HepG2 (cell line): ENCODE results near the gene CAPN9. TPM values are rescaled to one million over a fixed set of nuclear protein-coding genes. Genes with fewer than 3 reads are reported as not detected.

Experiments used
- ATAC-seq: fragments of 200-7000 bp; cut with Tn5 transposase; 3 replicates; pipeline ENCODE4 v1.9.1; 2020; ENCODE audit warnings: mild to moderate bottlenecking, moderate library complexity
- BruUV-seq: library from RNA; stranded (reverse); fragments of 400-500 nt; replicated peaks from 2 replicates; lab custom pipeline; 2021; lab: Mats Ljungman, UMichigan
- CTCF ChIA-PET: fragments of 300-600 bp; formaldehyde crosslinking; extraction: SDS; loops from one replicate; lab custom pipeline; 2021; ENCODE audit warnings: low total read pairs, inconsistent platforms, low intra/inter-chr PET ratio; lab: Yijun Ruan, JAX
- POLR2A ChIA-PET: fragments of 350-600 bp; sonication (Branson Sonifier 250); formaldehyde crosslinking; loops from one replicate; lab custom pipeline; 2020; ENCODE audit warnings: antibody characterized with exemption, inconsistent platforms; lab: Yijun Ruan, JAX
- DNase-seq: peaks from one replicate; pipeline ENCODE4 v3.0.0-alpha.2; 2015; ENCODE audit warnings: low spot score
- FAIRE-seq: peaks from 3 replicates; lab custom pipeline; 2011; peaks lifted over from hg19 to GRCh38; lab: Jason Lieb, UNC
- H2AFZ ChIP-seq: one replicate; pipeline ENCODE4 v1.6.1; 2011; ENCODE audit warnings: low read length, inconsistent platforms
- H3K27ac ChIP-seq: fragments of 300-600 bp; 3 replicates; pipeline ENCODE4 v1.8.0; 2011; ENCODE audit warnings: mixed run types, mild to moderate bottlenecking, mixed read lengths, low read length, inconsistent platforms; ENCODE audit not compliant: insufficient read depth; ENCODE audit errors: extremely low read length
- H3K27me3 ChIP-seq, 2 experiments: fragments of 200-600 bp in 1 of 2; 2 replicates in 1 of 2; 3 replicates in 1 of 2; pipeline versions ENCODE4 v1.6.0 to v1.8.0; 2011; ENCODE audit warnings: low read length in 2 of 2, mild to moderate bottlenecking in 2 of 2, moderate library complexity in 2 of 2, inconsistent platforms in 1 of 2; ENCODE audit not compliant: insufficient read depth in 2 of 2, control insufficient read depth in 1 of 2
- H3K36me3 ChIP-seq, 2 experiments: fragments of 200-600 bp in 1 of 2; replicated peaks in 1 of 2; 2 replicates in 1 of 2; 3 replicates in 1 of 2; pipeline versions ENCODE4 v1.5.1 to v1.8.0; 2011; ENCODE audit warnings: low read length in 2 of 2, inconsistent platforms in 1 of 2; ENCODE audit not compliant: insufficient read depth in 2 of 2, control insufficient read depth in 1 of 2
- H3K4me1 ChIP-seq: 2 replicates; pipeline ENCODE4 v1.5.1; 2012; ENCODE audit warnings: low read length, inconsistent platforms; ENCODE audit not compliant: insufficient read depth
- H3K4me2 ChIP-seq: 2 replicates; pipeline ENCODE4 v1.6.0; 2011; ENCODE audit warnings: low read depth, low read length, inconsistent platforms
- H3K4me3 ChIP-seq, 3 experiments: fragments of 200-600 bp in 1 of 3; sonication (generic), shearing (Covaris generic) in 1 of 3; replicated peaks in 1 of 3; 2 replicates each; pipeline ENCODE4 v1.5.1; 2011 to 2016; ENCODE audit warnings: low read length in 3 of 3, inconsistent platforms in 2 of 3, low read depth in 2 of 3, mild to moderate bottlenecking in 2 of 3, control low read depth in 1 of 3, mixed read lengths in 1 of 3; ENCODE audit not compliant: insufficient read depth in 1 of 3
- H3K79me2 ChIP-seq: one replicate; pipeline ENCODE4 v1.6.1; 2011; ENCODE audit warnings: low read length, inconsistent platforms; ENCODE audit not compliant: insufficient read depth
- H3K9ac ChIP-seq: 2 replicates; pipeline ENCODE4 v1.6.0; 2011; ENCODE audit warnings: mild to moderate bottlenecking, low read depth, low read length, inconsistent platforms; ENCODE audit not compliant: insufficient read depth
- H3K9me3 ChIP-seq: 2 replicates; pipeline ENCODE4 v1.5.1; 2012; ENCODE audit warnings: mild to moderate bottlenecking, low read length
- H4K20me1 ChIP-seq: 2 replicates; pipeline ENCODE4 v1.6.0; 2011; ENCODE audit warnings: inconsistent platforms, mild to moderate bottlenecking, low read length, moderate library complexity; ENCODE audit not compliant: insufficient read depth
- HDAC1 ChIP-seq: sonication (generic); formaldehyde crosslinking; IDR thresholded peaks from 2 replicates; pipeline ENCODE4 v1.5.1; 2020; ENCODE audit warnings: mild to moderate bottlenecking, missing genetic modification reagents
- NFIB ChIP-seq: sonication (generic); formaldehyde crosslinking; IDR thresholded peaks from 2 replicates; pipeline ENCODE4 v1.9.0; 2021; ENCODE audit warnings: missing genetic modification reagents, mild to moderate bottlenecking, borderline replicate concordance
- RBFOX2 ChIP-seq: fragments of 200-400 bp; formaldehyde crosslinking; IDR thresholded peaks from 2 replicates; pipeline ENCODE4 v1.6.1; 2017; ENCODE audit warnings: low read depth, mild to moderate bottlenecking, low read length
- RBM22 ChIP-seq: fragments of 200-400 bp; formaldehyde crosslinking; optimal IDR thresholded peaks from 2 replicates; pipeline ENCODE3; 2017; ENCODE audit warnings: mild to moderate bottlenecking, low read length, moderate library complexity
- STAG1 ChIP-seq: sonication (generic); formaldehyde crosslinking; IDR thresholded peaks from 2 replicates; pipeline ENCODE4 v1.4.0; 2020; ENCODE audit warnings: missing genetic modification reagents
- ZBTB1 ChIP-seq: sonication (generic); formaldehyde crosslinking; IDR thresholded peaks from 2 replicates; pipeline ENCODE4 v1.4.0; 2020; ENCODE audit warnings: missing genetic modification reagents, borderline replicate concordance
- ZNF253 ChIP-seq: sonication (generic); formaldehyde crosslinking; IDR thresholded peaks from 2 replicates; pipeline ENCODE4 v1.8.0; 2022; ENCODE audit warnings: mild to moderate bottlenecking, missing genetic modification reagents, borderline replicate concordance
- ZNF44 ChIP-seq: sonication (generic); formaldehyde crosslinking; IDR thresholded peaks from 2 replicates; pipeline ENCODE4 v1.5.1; 2020; ENCODE audit warnings: mild to moderate bottlenecking, missing genetic modification reagents
- ZNF546 ChIP-seq: sonication (generic); formaldehyde crosslinking; conservative IDR thresholded peaks from 2 replicates; pipeline ENCODE4 v1.8.1; 2023; ENCODE audit warnings: mild to moderate bottlenecking, missing genetic modification reagents
- ZNF891 ChIP-seq: sonication (generic); formaldehyde crosslinking; IDR thresholded peaks from 2 replicates; pipeline ENCODE4 v1.5.0; 2020; ENCODE audit warnings: mild to moderate bottlenecking, missing genetic modification reagents
- WGBS: methylation state at CpG from one replicate; pipeline ENCODE4 v1.1.6; 2017; ENCODE audit warnings: low lambda C conversion rate; 5-methylcytosine and 5-hydroxymethylcytosine counted together
- in situ Hi-C: cut with HindIII; loops from 2 replicates; pipeline ENCODE4 v1.10.0; 2017; ENCODE audit warnings: low pct_unique_long_range_greater_than_20kb; ENCODE audit not compliant: extremely low pct_ligation_motif_present
- intact Hi-C: fragments of 100-400 bp; cut with micrococcal nuclease; formaldehyde crosslinking; loops from one replicate; pipeline ENCODE4 v1.10.0; 2022; ENCODE audit not compliant: unreplicated experiment
- polyA plus RNA-seq, 8 experiments: library from polyadenylated mRNA; depleted of rRNA in 3 of 8; stranded (reverse) in 7 of 8; unstranded in 1 of 8; fragments of >200 nt; fragmentation: Illumina TruSeq in 4 of 8; extraction: Trizol in 4 of 8; gene quantifications; 2 replicates each; pipeline versions ENCODE4 v1.2.1 to v1.2.3, GENCODE V29; 2011 to 2016; ENCODE audit warnings: low read depth in 4 of 8, missing spikeins in 1 of 8, mixed read lengths in 1 of 8; ENCODE audit not compliant: insufficient read depth in 1 of 8
- total RNA-seq, 5 experiments: library from RNA; depleted of rRNA; stranded (reverse); fragments of >200 nt; fragmentation: Illumina TruSeq; extraction: Trizol; gene quantifications; 2 replicates each; pipeline ENCODE4 v1.2.3, GENCODE V29; 2016; ENCODE audit warnings: low read depth in 1 of 5
- TF ChIP-seq, protein P1 (sequence below): sonication (generic); formaldehyde crosslinking; IDR thresholded peaks from 2 replicates; pipeline ENCODE4 v1.5.0; 2020; ENCODE audit warnings: missing genetic modification reagents
- TF ChIP-seq, protein P2 (sequence below): sonication (generic); formaldehyde crosslinking; IDR thresholded peaks from 2 replicates; pipeline ENCODE4 v1.5.0; 2020; ENCODE audit warnings: mild to moderate bottlenecking, missing genetic modification reagents, borderline replicate concordance
- TF ChIP-seq, protein P3 (sequence below): sonication (generic); formaldehyde crosslinking; IDR thresholded peaks from 2 replicates; pipeline ENCODE4 v1.5.1; 2020; ENCODE audit warnings: mild to moderate bottlenecking, moderate library complexity, missing genetic modification reagents

CAPN9 gene
- total and polyA plus RNA-seq, 2 of the 13 experiments (the other 11 are each of a cell fraction or from before 2014, with no cell fraction given), result 0.04 to 0.31 TPM

DNA sequence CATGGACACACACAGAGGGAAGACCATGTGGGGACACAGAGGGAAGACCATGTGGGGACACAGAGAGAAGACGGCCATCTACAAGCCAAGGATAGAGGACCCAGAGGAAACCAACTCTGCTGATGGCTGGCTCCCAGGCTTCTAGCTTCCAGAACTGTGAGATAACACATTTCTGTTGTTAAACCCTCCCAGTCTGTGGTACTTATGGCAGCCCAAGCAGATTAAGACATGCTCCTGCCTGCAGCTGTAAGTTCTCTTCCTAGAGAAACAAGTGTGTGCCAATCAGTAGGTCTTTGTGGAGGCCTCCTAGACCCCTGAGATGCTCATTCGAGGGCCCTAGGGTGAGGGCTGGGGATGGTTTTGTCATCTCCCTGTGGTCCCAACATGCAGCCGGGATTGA, 35.9 kb upstream of the CAPN9 start:
- no peak for ATAC-seq
- in situ Hi-C loops, result no loop called here
- Histone ChIP-seq H4K20me1 (peaks cover 71% of the 10 kb centered on the region), H3K36me3 (peaks cover 19 to 39% of the 10 kb centered on the region in 2 experiments), H3K27me3 (peaks cover 0 to 2% of the 10 kb centered on the region in 2 experiments; a peak in 1 of 5 replicates), H2AFZ (no peak overlapping the region), H3K4me2 (peak overlapping the region; percentile 97), H3K27ac (peak overlapping the region; percentile 93), H3K9ac (peak overlapping the region; percentile 91), H3K9me3 (no peaks in the 10 kb centered on the region), H3K4me3 (peak overlapping the region; percentile 83 to 92 (median 90)), H3K4me1 (peaks cover 81% of the 10 kb centered on the region), H3K79me2 (peaks cover 79% of the 10 kb centered on the region)
- FAIRE-seq, result no peak
- intact Hi-C loops, result loop anchor here (5.0 to 10.0 kb wide), 2 partner anchors 41 to 264 kb away; partner anchors contain the start of genes ARV1 and TTC13
- CTCF ChIA-PET, result no interaction called here
- WGBS, result 6% methylated on average over 2 of the region's 3 CpGs
- POLR2A ChIA-PET, result interaction anchor here (1.3 to 7.9 kb wide), 7 partner anchors 8 to 70 kb away, joined by 3 to 110 read pairs (median 33); partner anchors contain the start of gene COG2
- BruUV-seq, result no TSS peak
- no peak for DNase-seq
- TF ChIP-seq, protein P1, sequence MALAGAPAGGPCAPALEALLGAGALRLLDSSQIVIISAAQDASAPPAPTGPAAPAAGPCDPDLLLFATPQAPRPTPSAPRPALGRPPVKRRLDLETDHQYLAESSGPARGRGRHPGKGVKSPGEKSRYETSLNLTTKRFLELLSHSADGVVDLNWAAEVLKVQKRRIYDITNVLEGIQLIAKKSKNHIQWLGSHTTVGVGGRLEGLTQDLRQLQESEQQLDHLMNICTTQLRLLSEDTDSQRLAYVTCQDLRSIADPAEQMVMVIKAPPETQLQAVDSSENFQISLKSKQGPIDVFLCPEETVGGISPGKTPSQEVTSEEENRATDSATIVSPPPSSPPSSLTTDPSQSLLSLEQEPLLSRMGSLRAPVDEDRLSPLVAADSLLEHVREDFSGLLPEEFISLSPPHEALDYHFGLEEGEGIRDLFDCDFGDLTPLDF (CRISPR knock-in tag), result no peak
- TF ChIP-seq ZNF253 (CRISPR knock-in tag) (no peak), ZNF891 (CRISPR knock-in tag) (no peak), ZBTB1 (CRISPR knock-in tag) (no peak), RBFOX2 (peak; percentile 68), STAG1 (CRISPR knock-in tag) (no peak), RBM22 (peak; percentile 52), ZNF44 (CRISPR knock-in tag) (no peak), HDAC1 (0 out of 2 replicates have a peak, but pooled peaks have one; percentile 32), NFIB (CRISPR knock-in tag) (no peak), ZNF546 (CRISPR knock-in tag) (no peak)
- TF ChIP-seq, protein P2, sequence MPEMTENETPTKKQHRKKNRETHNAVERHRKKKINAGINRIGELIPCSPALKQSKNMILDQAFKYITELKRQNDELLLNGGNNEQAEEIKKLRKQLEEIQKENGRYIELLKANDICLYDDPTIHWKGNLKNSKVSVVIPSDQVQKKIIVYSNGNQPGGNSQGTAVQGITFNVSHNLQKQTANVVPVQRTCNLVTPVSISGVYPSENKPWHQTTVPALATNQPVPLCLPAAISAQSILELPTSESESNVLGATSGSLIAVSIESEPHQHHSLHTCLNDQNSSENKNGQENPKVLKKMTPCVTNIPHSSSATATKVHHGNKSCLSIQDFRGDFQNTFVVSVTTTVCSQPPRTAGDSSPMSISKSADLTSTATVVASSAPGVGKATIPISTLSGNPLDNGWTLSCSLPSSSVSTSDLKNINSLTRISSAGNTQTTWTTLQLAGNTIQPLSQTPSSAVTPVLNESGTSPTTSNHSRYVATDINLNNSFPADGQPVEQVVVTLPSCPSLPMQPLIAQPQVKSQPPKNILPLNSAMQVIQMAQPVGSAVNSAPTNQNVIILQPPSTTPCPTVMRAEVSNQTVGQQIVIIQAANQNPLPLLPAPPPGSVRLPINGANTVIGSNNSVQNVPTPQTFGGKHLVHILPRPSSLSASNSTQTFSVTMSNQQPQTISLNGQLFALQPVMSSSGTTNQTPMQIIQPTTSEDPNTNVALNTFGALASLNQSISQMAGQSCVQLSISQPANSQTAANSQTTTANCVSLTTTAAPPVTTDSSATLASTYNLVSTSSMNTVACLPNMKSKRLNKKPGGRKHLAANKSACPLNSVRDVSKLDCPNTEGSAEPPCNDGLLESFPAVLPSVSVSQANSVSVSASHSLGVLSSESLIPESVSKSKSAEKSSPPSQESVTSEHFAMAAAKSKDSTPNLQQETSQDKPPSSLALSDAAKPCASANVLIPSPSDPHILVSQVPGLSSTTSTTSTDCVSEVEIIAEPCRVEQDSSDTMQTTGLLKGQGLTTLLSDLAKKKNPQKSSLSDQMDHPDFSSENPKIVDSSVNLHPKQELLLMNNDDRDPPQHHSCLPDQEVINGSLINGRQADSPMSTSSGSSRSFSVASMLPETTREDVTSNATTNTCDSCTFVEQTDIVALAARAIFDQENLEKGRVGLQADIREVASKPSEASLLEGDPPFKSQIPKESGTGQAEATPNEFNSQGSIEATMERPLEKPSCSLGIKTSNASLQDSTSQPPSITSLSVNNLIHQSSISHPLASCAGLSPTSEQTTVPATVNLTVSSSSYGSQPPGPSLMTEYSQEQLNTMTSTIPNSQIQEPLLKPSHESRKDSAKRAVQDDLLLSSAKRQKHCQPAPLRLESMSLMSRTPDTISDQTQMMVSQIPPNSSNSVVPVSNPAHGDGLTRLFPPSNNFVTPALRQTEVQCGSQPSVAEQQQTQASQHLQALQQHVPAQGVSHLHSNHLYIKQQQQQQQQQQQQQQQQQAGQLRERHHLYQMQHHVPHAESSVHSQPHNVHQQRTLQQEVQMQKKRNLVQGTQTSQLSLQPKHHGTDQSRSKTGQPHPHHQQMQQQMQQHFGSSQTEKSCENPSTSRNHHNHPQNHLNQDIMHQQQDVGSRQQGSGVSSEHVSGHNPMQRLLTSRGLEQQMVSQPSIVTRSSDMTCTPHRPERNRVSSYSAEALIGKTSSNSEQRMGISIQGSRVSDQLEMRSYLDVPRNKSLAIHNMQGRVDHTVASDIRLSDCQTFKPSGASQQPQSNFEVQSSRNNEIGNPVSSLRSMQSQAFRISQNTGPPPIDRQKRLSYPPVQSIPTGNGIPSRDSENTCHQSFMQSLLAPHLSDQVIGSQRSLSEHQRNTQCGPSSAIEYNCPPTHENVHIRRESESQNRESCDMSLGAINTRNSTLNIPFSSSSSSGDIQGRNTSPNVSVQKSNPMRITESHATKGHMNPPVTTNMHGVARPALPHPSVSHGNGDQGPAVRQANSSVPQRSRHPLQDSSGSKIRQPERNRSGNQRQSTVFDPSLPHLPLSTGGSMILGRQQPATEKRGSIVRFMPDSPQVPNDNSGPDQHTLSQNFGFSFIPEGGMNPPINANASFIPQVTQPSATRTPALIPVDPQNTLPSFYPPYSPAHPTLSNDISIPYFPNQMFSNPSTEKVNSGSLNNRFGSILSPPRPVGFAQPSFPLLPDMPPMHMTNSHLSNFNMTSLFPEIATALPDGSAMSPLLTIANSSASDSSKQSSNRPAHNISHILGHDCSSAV (CRISPR knock-in tag), result no peak
- TF ChIP-seq, protein P3, sequence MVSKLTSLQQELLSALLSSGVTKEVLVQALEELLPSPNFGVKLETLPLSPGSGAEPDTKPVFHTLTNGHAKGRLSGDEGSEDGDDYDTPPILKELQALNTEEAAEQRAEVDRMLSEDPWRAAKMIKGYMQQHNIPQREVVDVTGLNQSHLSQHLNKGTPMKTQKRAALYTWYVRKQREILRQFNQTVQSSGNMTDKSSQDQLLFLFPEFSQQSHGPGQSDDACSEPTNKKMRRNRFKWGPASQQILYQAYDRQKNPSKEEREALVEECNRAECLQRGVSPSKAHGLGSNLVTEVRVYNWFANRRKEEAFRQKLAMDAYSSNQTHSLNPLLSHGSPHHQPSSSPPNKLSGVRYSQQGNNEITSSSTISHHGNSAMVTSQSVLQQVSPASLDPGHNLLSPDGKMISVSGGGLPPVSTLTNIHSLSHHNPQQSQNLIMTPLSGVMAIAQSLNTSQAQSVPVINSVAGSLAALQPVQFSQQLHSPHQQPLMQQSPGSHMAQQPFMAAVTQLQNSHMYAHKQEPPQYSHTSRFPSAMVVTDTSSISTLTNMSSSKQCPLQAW (CRISPR knock-in tag), result no peak
